K562 (cell line): Measurements from ENCODE around the gene TARBP1. TPM values are rescaled to one million over a fixed set of nuclear protein-coding genes. Genes with fewer than 3 reads are reported as not detected.
A peak's percentile ranks its signal among the peaks of the same experiment; 100 is the strongest.

Source experiments
- ATAC-seq: fragments of 200-7000 bp; cut with Tn5 transposase; 3 replicates; pipeline ENCODE4 v1.9.1; 2020; ENCODE audit warnings: moderate library complexity
- BruUV-seq: library from RNA; stranded (reverse); fragments of 400-500 nt; replicated peaks from 2 replicates; lab custom pipeline; 2021; lab: Mats Ljungman, UMichigan
- CTCF ChIA-PET: fragments of 300-600 bp; formaldehyde crosslinking; extraction: SDS; loops from one replicate; lab custom pipeline; 2021; ENCODE audit warnings: low intra/inter-chr PET ratio; lab: Yijun Ruan, JAX
- POLR2A ChIA-PET: fragments of 300-600, 350-650 bp; sonication (Branson Sonifier 250); formaldehyde crosslinking; extraction: SDS; loops from one replicate; lab custom pipeline; 2021; ENCODE audit warnings: antibody characterized with exemption, inconsistent platforms; lab: Yijun Ruan, JAX
- DNase-seq, 4 experiments: peaks; one replicate each; pipeline versions ENCODE4 v3.0.0 to v3.0.0-alpha.2; 2011 to 2018; ENCODE audit warnings: low spot score in 3 of 4, mixed read lengths in 3 of 4; ENCODE audit errors: extremely low read depth in 1 of 4
- FAIRE-seq: peaks from 2 replicates; lab custom pipeline; 2011; peaks lifted over from hg19 to GRCh38; lab: Jason Lieb, UNC
- H2AFZ ChIP-seq: 2 replicates; pipeline ENCODE4 v1.6.0; 2011; ENCODE audit warnings: low read depth, low read length, control low read depth, inconsistent platforms
- H3K27ac ChIP-seq: fragments of 200-600 bp; 3 replicates; pipeline ENCODE4 v1.8.0; 2011; ENCODE audit warnings: low read depth, mild to moderate bottlenecking, control low read depth, inconsistent platforms, low read length, moderate library complexity, mixed read lengths; ENCODE audit errors: extremely low read depth
- H3K27me3 ChIP-seq, 2 experiments: fragments of 300-600 bp in 1 of 2; 2 replicates in 1 of 2; 3 replicates in 1 of 2; pipeline versions ENCODE4 v1.6.0 to v1.8.0; 2011; ENCODE audit warnings: inconsistent platforms in 2 of 2, low read length in 2 of 2, mild to moderate bottlenecking in 1 of 2, mixed read lengths in 1 of 2, moderate library complexity in 1 of 2; ENCODE audit not compliant: control insufficient read depth in 2 of 2, insufficient read depth in 2 of 2
- H3K36me3 ChIP-seq: fragments of 300-600 bp; 3 replicates; pipeline ENCODE4 v1.8.0; 2011; ENCODE audit warnings: mild to moderate bottlenecking, low read length, inconsistent platforms; ENCODE audit not compliant: control insufficient read depth, insufficient read depth
- H3K4me1 ChIP-seq, 2 experiments: fragments of 200-600 bp in 1 of 2; replicated peaks in 1 of 2; 2 replicates in 1 of 2; 3 replicates in 1 of 2; pipeline versions ENCODE4 v1.5.1 to v1.8.0; 2011; ENCODE audit warnings: inconsistent platforms in 2 of 2, low read length in 2 of 2, mild to moderate bottlenecking in 1 of 2, mixed read lengths in 1 of 2, moderate library complexity in 1 of 2; ENCODE audit not compliant: control insufficient read depth in 2 of 2, insufficient read depth in 2 of 2
- H3K4me2 ChIP-seq: 2 replicates; pipeline ENCODE4 v1.6.1; 2011; ENCODE audit warnings: low read length, control low read depth, inconsistent platforms, mixed read lengths; ENCODE audit not compliant: insufficient read depth
- H3K4me3 ChIP-seq: fragments of 200-600 bp; sonication (generic), shearing (Covaris generic); 2 replicates; pipeline ENCODE4 v1.5.1; 2016; ENCODE audit warnings: control low read depth, inconsistent platforms
- H3K79me2 ChIP-seq: fragments of 200-600 bp; 3 replicates; pipeline ENCODE4 v1.8.0; 2011; ENCODE audit warnings: low read length, inconsistent platforms; ENCODE audit not compliant: control insufficient read depth, insufficient read depth
- H3K9ac ChIP-seq, 2 experiments: 2 replicates each; pipeline versions ENCODE4 v1.6.0 to v1.6.1; 2011; ENCODE audit warnings: low read depth in 2 of 2, low read length in 2 of 2, control low read depth in 1 of 2, inconsistent platforms in 1 of 2, mild to moderate bottlenecking in 1 of 2, mixed read lengths in 1 of 2; ENCODE audit not compliant: insufficient read depth in 1 of 2
- H3K9me1 ChIP-seq: one replicate; pipeline ENCODE4 v1.6.0; 2011; ENCODE audit warnings: inconsistent platforms, mild to moderate bottlenecking, low read length, moderate library complexity; ENCODE audit not compliant: control insufficient read depth, insufficient read depth
- H3K9me3 ChIP-seq: replicated peaks from 2 replicates; pipeline ENCODE4 v1.5.1; 2011; ENCODE audit warnings: low read depth, low read length, inconsistent platforms; ENCODE audit not compliant: control insufficient read depth, insufficient read depth
- H4K20me1 ChIP-seq: replicated peaks from 2 replicates; pipeline ENCODE4 v1.6.1; 2011; ENCODE audit warnings: low read length, inconsistent platforms, mixed read lengths; ENCODE audit not compliant: control insufficient read depth, insufficient read depth
- CBX2 ChIP-seq: fragments of 200-600 bp; sonication (generic); IDR thresholded peaks from one replicate; pipeline ENCODE4 v1.6.1; 2012; ENCODE audit warnings: mild to moderate bottlenecking, low read length, inconsistent platforms; ENCODE audit not compliant: insufficient read depth, poor library complexity, severe bottlenecking
- KAT7 ChIP-seq: sonication (generic); formaldehyde crosslinking; IDR thresholded peaks from 2 replicates; pipeline ENCODE4 v1.8.0; 2022; ENCODE audit warnings: missing genetic modification reagents, mild to moderate bottlenecking, borderline replicate concordance
- KLF1 ChIP-seq: fragments of 450-650 bp; IDR thresholded peaks from 2 replicates; pipeline ENCODE4 v1.6.1; 2016; ENCODE audit warnings: missing genetic modification characterization, missing compliant biosample characterization
- MAFF ChIP-seq: IDR thresholded peaks from 2 replicates; pipeline ENCODE4 v1.6.1; 2012; ENCODE audit warnings: low read length, improper control_type of control experiment
- MYNN ChIP-seq, 2 experiments: sonication (generic); formaldehyde crosslinking in 1 of 2; IDR thresholded peaks; 2 replicates each; pipeline versions ENCODE4 v1.5.0 to v1.6.1; 2016 to 2020; ENCODE audit warnings: antibody characterized with exemption in 1 of 2, missing genetic modification reagents in 1 of 2
- PHTF2 ChIP-seq: fragments of 250-450 bp; sonication (Bioruptor Pico); IDR thresholded peaks from 2 replicates; pipeline ENCODE4 v1.5.0; 2021; ENCODE audit warnings: mild to moderate bottlenecking
- RFX5 ChIP-seq: IDR thresholded peaks from 2 replicates; pipeline ENCODE4 v1.6.1; 2011; ENCODE audit warnings: low read depth, mild to moderate bottlenecking, improper control_type of control experiment, low read length
- SMAD3 ChIP-seq: fragments of 450-650 bp; formaldehyde crosslinking; conservative IDR thresholded peaks from 2 replicates; pipeline ENCODE4 v1.4.0; 2020; ENCODE audit warnings: mild to moderate bottlenecking
- SNIP1 ChIP-seq: fragments of 450-650 bp; IDR thresholded peaks from 2 replicates; pipeline ENCODE4 v1.7.1; 2017; ENCODE audit warnings: low read depth, mild to moderate bottlenecking
- TCFL5 ChIP-seq: fragments of 250-450 bp; sonication (Bioruptor Pico); conservative IDR thresholded peaks from 2 replicates; pipeline ENCODE4 v1.6.1; 2021; ENCODE audit warnings: mild to moderate bottlenecking, moderate library complexity, matching md5 sums
- TEAD1 ChIP-seq, 2 experiments: fragments of 450-650 bp in 1 of 2; sonication (generic) in 1 of 2; formaldehyde crosslinking; IDR thresholded peaks; 2 replicates each; pipeline versions ENCODE4 v1.4.0 to v1.8.0; 2020 to 2022; ENCODE audit warnings: mild to moderate bottlenecking in 2 of 2, missing genetic modification reagents in 1 of 2
- U2AF2 ChIP-seq: fragments of 200-400 bp; formaldehyde crosslinking; optimal IDR thresholded peaks from 2 replicates; pipeline ENCODE3; 2017; ENCODE audit warnings: low read depth, mild to moderate bottlenecking, low read length
- ZNF253 ChIP-seq: fragments of 250-450 bp; sonication (Bioruptor Pico); conservative IDR thresholded peaks from 2 replicates; pipeline ENCODE4 v1.6.1; 2021; ENCODE audit warnings: mild to moderate bottlenecking
- ZNF766 ChIP-seq: fragments of 200-800 bp; sonication (Bioruptor generic); conservative IDR thresholded peaks from 2 replicates; pipeline ENCODE4 v1.6.1; 2016; ENCODE audit warnings: missing genetic modification characterization, missing compliant biosample characterization
- WGBS: fragments of 100-300 bp; shearing (Covaris generic); methylation state at CpG from one replicate; pipeline ENCODE4 v1.1.6; 2016; ENCODE audit warnings: low coverage, mixed read lengths; ENCODE audit not compliant: insufficient coverage; ENCODE audit errors: missing lambda C conversion rate; 5-methylcytosine and 5-hydroxymethylcytosine counted together
- in situ Hi-C: fragments of 300-500 bp; cut with MboI; formaldehyde crosslinking; loops from 4 replicates; pipeline ENCODE4 v1.15.0; 2018; ENCODE audit warnings: inconsistent platforms, mixed read lengths
- intact Hi-C: fragments of 100-400 bp; cut with micrococcal nuclease; formaldehyde crosslinking; loops from 2 replicates; pipeline ENCODE4 v1.14.2; 2022
- polyA plus RNA-seq, 8 experiments: library from polyadenylated mRNA; depleted of rRNA in 4 of 8; stranded (reverse) in 5 of 8; unstranded in 3 of 8; fragments of >200 nt; fragmentation: Nextera tagmentation in 2 of 8; fragmentation: Illumina TruSeq in 1 of 8; extraction: Ambion mirVana in 2 of 8; extraction: Trizol in 1 of 8; gene quantifications; 2 replicates each; pipeline versions ENCODE4 v1.2.1 to v1.2.3, GENCODE V29; 2011 to 2014; ENCODE audit warnings: inconsistent platforms in 1 of 8, missing spikeins in 1 of 8
- total RNA-seq, 7 experiments: library from RNA; depleted of rRNA in 6 of 7; stranded (reverse); fragments of >200 nt in 6 of 7; fragmentation: Illumina TruSeq in 2 of 7; extraction: Trizol in 2 of 7; gene quantifications; 2 replicates each; pipeline versions ENCODE4 v1.2.1 to v1.2.3, GENCODE V29; 2011 to 2021; ENCODE audit warnings: low replicate concordance in 1 of 7
- TF ChIP-seq, protein P1 (sequence below): sonication (generic); formaldehyde crosslinking; IDR thresholded peaks from 2 replicates; pipeline ENCODE4 v1.8.1; 2023; ENCODE audit warnings: mild to moderate bottlenecking, missing genetic modification reagents

Gene TARBP1
- total and polyA plus RNA-seq, 9 of the 15 experiments (the other 6 are each of a cell fraction or from before 2014, with no cell fraction given) = 8.8 to 48.0 (median 22.9) TPM

DNA sequence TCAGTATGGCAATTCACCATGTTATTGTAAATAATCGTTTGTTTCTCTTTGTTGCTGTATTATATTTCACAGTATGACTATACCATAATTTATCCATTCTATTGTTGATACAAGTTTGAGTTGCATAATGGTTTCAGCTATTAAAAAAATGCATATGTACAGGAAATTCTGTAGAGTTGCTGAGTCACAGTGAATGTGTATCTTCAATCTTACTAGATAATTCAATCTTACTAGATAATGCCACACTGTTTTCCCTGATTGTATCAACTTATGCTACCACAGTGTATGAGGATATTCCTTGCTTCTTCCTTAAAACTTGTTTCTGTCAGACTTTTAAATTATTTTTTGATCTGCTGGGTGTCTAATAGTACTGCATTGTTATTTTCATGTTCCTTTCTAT, 109.2 kb downstream of the TARBP1 start (continued):
- no peak for TF ChIP-seq KLF1 (tag)
- TF ChIP-seq KAT7 (CRISPR knock-in tag) = no peak
- TF ChIP-seq SMAD3 (CRISPR knock-in tag) = no peak
- TF ChIP-seq U2AF2 = no peak
- TF ChIP-seq MAFF = peak; percentile 87
- TF ChIP-seq PHTF2 (CRISPR knock-in tag) = no peak
- no peak for TF ChIP-seq TEAD1 (CRISPR knock-in tag; IDR thresholded peaks at IDR 0.05)
- no peak for TF ChIP-seq SNIP1

DNA sequence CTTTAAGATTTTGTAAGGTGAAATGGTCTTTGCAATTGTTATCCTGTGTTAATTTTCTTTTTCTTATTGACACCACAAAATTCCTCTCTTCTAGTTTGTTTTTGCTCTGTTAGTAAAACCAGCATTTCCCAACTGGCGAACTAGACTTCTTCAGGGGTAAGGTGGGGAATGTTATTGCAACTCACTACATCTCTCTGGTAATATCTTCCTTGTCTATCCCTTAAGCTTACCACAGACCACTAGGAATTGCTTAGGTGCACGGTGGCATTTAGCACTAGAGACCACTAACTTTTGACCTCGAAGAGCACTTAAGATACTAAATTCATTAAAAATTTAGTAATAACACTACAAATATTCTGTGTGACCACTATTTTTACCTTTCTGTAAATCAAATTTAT, 109.9 kb downstream of the TARBP1 start:
- Histone ChIP-seq H3K9me3 (no peaks in the 10 kb centered on the region), H3K36me3 (no peaks in the 10 kb centered on the region; the same call in 2 of the 3 replicates), H3K27ac (no peak overlapping the region; the same call in 2 of the 3 replicates), H3K9me1 (no peaks in the 10 kb centered on the region), H4K20me1 (no peaks in the 10 kb centered on the region), H3K4me2 (no peak overlapping the region), H3K27me3 (no peaks in the 10 kb centered on the region), H3K4me1 (peaks cover 5 to 28% of the 10 kb centered on the region in 2 experiments), H3K79me2 (peaks cover 25% of the 10 kb centered on the region), H3K4me3 (no peak overlapping the region), H2AFZ (peak overlapping the region; percentile 90), H3K9ac (no peak overlapping the region)
- FAIRE-seq = no peak
- ChIA-PET POLR2A (interaction anchor here (1.0 kb wide), 1 partner anchor 8 kb away, joined by 3 read pairs; no protein-coding TSS in a partner anchor), CTCF (interaction anchor here (0.7 kb wide), 1 partner anchor 724 kb away, joined by 3 read pairs; no protein-coding TSS in a partner anchor)
- in situ Hi-C loops = no loop called here
- 45% methylated on average over 3 of the region's 3 CpGs for WGBS
- DNase-seq = no peak
- BruUV-seq = no TSS peak
- intact Hi-C loops = no loop called here
- ATAC-seq = no peak
- TF ChIP-seq RFX5 = no peak
- TF ChIP-seq, protein P1, sequence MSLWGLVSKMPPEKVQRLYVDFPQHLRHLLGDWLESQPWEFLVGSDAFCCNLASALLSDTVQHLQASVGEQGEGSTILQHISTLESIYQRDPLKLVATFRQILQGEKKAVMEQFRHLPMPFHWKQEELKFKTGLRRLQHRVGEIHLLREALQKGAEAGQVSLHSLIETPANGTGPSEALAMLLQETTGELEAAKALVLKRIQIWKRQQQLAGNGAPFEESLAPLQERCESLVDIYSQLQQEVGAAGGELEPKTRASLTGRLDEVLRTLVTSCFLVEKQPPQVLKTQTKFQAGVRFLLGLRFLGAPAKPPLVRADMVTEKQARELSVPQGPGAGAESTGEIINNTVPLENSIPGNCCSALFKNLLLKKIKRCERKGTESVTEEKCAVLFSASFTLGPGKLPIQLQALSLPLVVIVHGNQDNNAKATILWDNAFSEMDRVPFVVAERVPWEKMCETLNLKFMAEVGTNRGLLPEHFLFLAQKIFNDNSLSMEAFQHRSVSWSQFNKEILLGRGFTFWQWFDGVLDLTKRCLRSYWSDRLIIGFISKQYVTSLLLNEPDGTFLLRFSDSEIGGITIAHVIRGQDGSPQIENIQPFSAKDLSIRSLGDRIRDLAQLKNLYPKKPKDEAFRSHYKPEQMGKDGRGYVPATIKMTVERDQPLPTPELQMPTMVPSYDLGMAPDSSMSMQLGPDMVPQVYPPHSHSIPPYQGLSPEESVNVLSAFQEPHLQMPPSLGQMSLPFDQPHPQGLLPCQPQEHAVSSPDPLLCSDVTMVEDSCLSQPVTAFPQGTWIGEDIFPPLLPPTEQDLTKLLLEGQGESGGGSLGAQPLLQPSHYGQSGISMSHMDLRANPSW (CRISPR knock-in tag) = 0 out of 2 replicates have a peak, but pooled peaks have one; percentile 8
- no peak for TF ChIP-seq CBX2
- TF ChIP-seq ZNF253 = no peak
- 0 out of 2 replicates have a peak, but pooled peaks have one; percentile 3 for TF ChIP-seq MYNN (IDR thresholded peaks at IDR 0.05)
- TF ChIP-seq MYNN (CRISPR knock-in tag; IDR thresholded peaks at IDR 0.05) = no peak
- 0 out of 2 replicates have a peak, but pooled peaks have one; percentile 31 for TF ChIP-seq ZNF766
- TF ChIP-seq TCFL5 (CRISPR knock-in tag) = no peak
